Measurements from ENCODE around the gene SHISAL2A.

DNA sequence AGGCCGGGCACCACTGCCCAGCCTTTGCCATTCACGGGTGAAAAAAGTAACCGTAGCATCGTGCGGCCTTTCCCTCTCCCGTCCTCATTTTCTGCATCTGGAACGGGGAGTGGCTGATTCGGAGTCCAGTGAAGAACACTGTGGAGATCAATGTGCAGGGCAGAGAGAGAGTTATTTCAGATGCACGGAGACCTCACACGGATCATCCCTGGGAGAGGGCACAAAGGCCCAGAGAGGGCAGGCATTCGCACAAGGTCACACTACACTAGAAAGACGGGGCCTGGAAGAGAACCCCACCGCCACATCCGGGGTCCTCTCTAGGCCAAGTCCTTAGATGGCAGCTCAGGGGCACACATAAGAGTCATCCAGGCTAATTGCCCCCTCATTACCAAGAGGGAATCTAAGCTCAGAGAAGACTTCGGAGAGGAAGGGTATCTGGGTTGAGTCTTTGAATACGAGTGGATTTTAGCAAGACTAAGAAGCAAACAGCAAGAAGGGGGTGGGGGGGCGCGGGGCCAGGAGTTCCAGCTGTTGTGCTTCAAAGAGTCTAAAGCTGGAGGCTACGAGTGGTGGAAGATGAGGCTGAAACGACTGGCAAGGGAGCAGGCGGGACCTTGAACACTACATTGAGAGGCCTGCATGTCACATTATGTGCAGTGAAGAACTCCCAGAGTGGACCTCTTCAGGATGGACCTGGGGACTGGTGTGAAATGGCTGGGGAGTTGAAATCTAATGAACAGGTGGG is 29.9 kb upstream of the SHISAL2A start:
- TF ChIP-seq, protein P1, sequence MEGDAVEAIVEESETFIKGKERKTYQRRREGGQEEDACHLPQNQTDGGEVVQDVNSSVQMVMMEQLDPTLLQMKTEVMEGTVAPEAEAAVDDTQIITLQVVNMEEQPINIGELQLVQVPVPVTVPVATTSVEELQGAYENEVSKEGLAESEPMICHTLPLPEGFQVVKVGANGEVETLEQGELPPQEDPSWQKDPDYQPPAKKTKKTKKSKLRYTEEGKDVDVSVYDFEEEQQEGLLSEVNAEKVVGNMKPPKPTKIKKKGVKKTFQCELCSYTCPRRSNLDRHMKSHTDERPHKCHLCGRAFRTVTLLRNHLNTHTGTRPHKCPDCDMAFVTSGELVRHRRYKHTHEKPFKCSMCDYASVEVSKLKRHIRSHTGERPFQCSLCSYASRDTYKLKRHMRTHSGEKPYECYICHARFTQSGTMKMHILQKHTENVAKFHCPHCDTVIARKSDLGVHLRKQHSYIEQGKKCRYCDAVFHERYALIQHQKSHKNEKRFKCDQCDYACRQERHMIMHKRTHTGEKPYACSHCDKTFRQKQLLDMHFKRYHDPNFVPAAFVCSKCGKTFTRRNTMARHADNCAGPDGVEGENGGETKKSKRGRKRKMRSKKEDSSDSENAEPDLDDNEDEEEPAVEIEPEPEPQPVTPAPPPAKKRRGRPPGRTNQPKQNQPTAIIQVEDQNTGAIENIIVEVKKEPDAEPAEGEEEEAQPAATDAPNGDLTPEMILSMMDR (IDR thresholded peaks at IDR 0.05; ENCODE audit: borderline replicate concordance, extremely low read depth, low read length, poor library complexity, severe bottlenecking) = no peak
- TF ChIP-seq EZH2 (IDR thresholded peaks at IDR 0.05; ENCODE audit: borderline replicate concordance, low read depth, low read length, severe bottlenecking) = no peak
